MCF 10A (cell line): ENCODE data around the gene TIPARP. TPM values are rescaled to one million over a fixed set of nuclear protein-coding genes. Genes with fewer than 3 reads are reported as not detected.

Experiments
- BruUV-seq: library from RNA; stranded (reverse); fragments of 400-500 nt; replicated peaks from 2 replicates; lab custom pipeline; 2021; lab: Mats Ljungman, UMichigan
- CTCF ChIA-PET: fragments of 300-600 bp; sonication (Branson Sonifier 250); formaldehyde crosslinking; extraction: SDS; loops from one replicate; lab custom pipeline; 2021; ENCODE audit warnings: antibody characterized with exemption, inconsistent platforms; lab: Yijun Ruan, JAX
- POLR2A ChIA-PET: fragments of 300-600, 350-650 bp; sonication (Branson Sonifier 250); formaldehyde crosslinking; extraction: SDS; loops from one replicate; lab custom pipeline; 2020; ENCODE audit warnings: antibody characterized with exemption, inconsistent platforms; lab: Yijun Ruan, JAX
- DNase-seq: peaks from one replicate; pipeline ENCODE4 v3.0.0-alpha.2; 2018; ENCODE audit not compliant: unreplicated experiment
- H3K27ac Mint-ChIP-seq: one replicate; pipeline ENCODE4 v1.8.0; 2022; ENCODE audit warnings: mild to moderate bottlenecking, low read depth, mixed read lengths; ENCODE audit not compliant: unreplicated experiment
- H3K27me3 Mint-ChIP-seq: one replicate; pipeline ENCODE4 v1.8.0; 2022; ENCODE audit warnings: mixed read lengths; ENCODE audit not compliant: insufficient read depth, unreplicated experiment
- H3K36me3 Mint-ChIP-seq: one replicate; pipeline ENCODE4 v1.8.0; 2022; ENCODE audit warnings: mild to moderate bottlenecking, moderate library complexity, mixed read lengths; ENCODE audit not compliant: insufficient read depth, unreplicated experiment
- H3K4me1 Mint-ChIP-seq: one replicate; pipeline ENCODE4 v1.8.0; 2022; ENCODE audit warnings: mixed read lengths; ENCODE audit not compliant: insufficient read depth, unreplicated experiment
- H3K4me3 Mint-ChIP-seq: one replicate; pipeline ENCODE4 v1.8.0; 2022; ENCODE audit warnings: mild to moderate bottlenecking, moderate library complexity, mixed read lengths; ENCODE audit not compliant: unreplicated experiment
- H3K9me3 Mint-ChIP-seq: one replicate; pipeline ENCODE4 v1.8.0; 2022; ENCODE audit warnings: mixed read lengths; ENCODE audit not compliant: unreplicated experiment
- CTCF ChIP-seq: fragments of 200-600 bp; IDR thresholded peaks from one replicate; pipeline ENCODE4 v1.8.0; 2022; ENCODE audit warnings: antibody characterized with exemption, mild to moderate bottlenecking; ENCODE audit not compliant: unreplicated experiment
- intact Hi-C: fragments of 100-400 bp; cut with micrococcal nuclease; formaldehyde crosslinking; loops from 2 replicates; pipeline ENCODE4 v1.14.1; 2022
- total RNA-seq: library from RNA; stranded (reverse); gene quantifications from 2 replicates; pipeline ENCODE4 v1.2.3, GENCODE V29; 2022

The TIPARP gene
- total RNA-seq, 1 experiment from 2014 or later, result 50.0 TPM

GRCh38 chr3:156670652-156671051, 3.7 kb upstream of the TIPARP start:
- BruUV-seq, result no TSS peak
- H3K27ac Mint-ChIP-seq, result no peak overlapping the region
- H3K36me3 Mint-ChIP-seq, result peaks cover 5% of the 10 kb centered on the region
- DNase-seq, result no peak
- ChIA-PET CTCF (interaction anchor here (0.6 to 12.5 kb wide), 6 partner anchors 121 to 467 kb away, joined by 3 to 184 read pairs (median 3); no protein-coding TSS in a partner anchor), POLR2A (interaction anchor here (0.8 to 11.7 kb wide), 3 partner anchors 104 to 411 kb away, joined by 4 to 157 read pairs (median 4); partner anchors contain the start of gene SSR3)
- TF ChIP-seq CTCF, result no peak
- no peaks in the 10 kb centered on the region for H3K9me3 Mint-ChIP-seq
- H3K27me3 Mint-ChIP-seq, result no peaks in the 10 kb centered on the region
- no peak overlapping the region for H3K4me3 Mint-ChIP-seq
- peaks cover 5% of the 10 kb centered on the region for H3K4me1 Mint-ChIP-seq
- intact Hi-C loops, result loop anchor here (5.0 kb wide), 1 partner anchor 133 kb away; no protein-coding TSS in a partner anchor

GRCh38 chr3:156673732-156674045, 701 bp upstream of the TIPARP start:
- H3K36me3 Mint-ChIP-seq, result peaks cover 36% of the 10 kb centered on the region
- H3K27ac Mint-ChIP-seq, result peak overlapping the region; percentile 76
- BruUV-seq, result TSS peak; percentile 14
- CTCF ChIA-PET, result interaction anchor here (0.5 to 12.5 kb wide), 41 partner anchors 8 to 846 kb away, joined by 3 to 184 read pairs (median 3); partner anchors contain the start of gene SSR3
- H3K27me3 Mint-ChIP-seq, result no peaks in the 10 kb centered on the region
- DNase-seq, result no peak
- no peaks in the 10 kb centered on the region for H3K9me3 Mint-ChIP-seq
- H3K4me1 Mint-ChIP-seq, result peaks cover 19% of the 10 kb centered on the region
- TF ChIP-seq CTCF, result no peak
- POLR2A ChIA-PET, result interaction anchor here (0.6 to 11.7 kb wide), 28 partner anchors 9 to 501 kb away, joined by 3 to 157 read pairs (median 9); partner anchors contain the start of genes CCNL1, LEKR1 and SSR3
- H3K4me3 Mint-ChIP-seq, result peak overlapping the region; percentile 79
- intact Hi-C loops, result loop anchor here (1.0 to 5.0 kb wide), 6 partner anchors 118 to 523 kb away; partner anchors contain the start of genes LEKR1 and SSR3

- DNase-seq, result peak; percentile 43
- intact Hi-C loops, result loop anchor here (1.0 to 5.0 kb wide), 7 partner anchors 120 to 524 kb away; partner anchors contain the start of genes LEKR1 and SSR3
- peak; percentile 37 for TF ChIP-seq CTCF
- H3K27ac Mint-ChIP-seq, result peak overlapping the region; percentile 89
- peak overlapping the region; percentile 79 for H3K4me3 Mint-ChIP-seq
- no peaks in the 10 kb centered on the region for H3K9me3 Mint-ChIP-seq
- peaks cover 51% of the 10 kb centered on the region for H3K36me3 Mint-ChIP-seq
- CTCF ChIA-PET, result interaction anchor here (0.6 to 12.5 kb wide), 17 partner anchors 11 to 1733 kb away, joined by 3 to 184 read pairs (median 3); partner anchors contain the start of gene SSR3
- POLR2A ChIA-PET, result interaction anchor here (0.5 to 11.7 kb wide), 43 partner anchors 8 to 1860 kb away, joined by 3 to 157 read pairs (median 6); partner anchors contain the start of genes CCNL1, LEKR1 and SSR3
- H3K4me1 Mint-ChIP-seq, result peaks cover 26% of the 10 kb centered on the region
- no peaks in the 10 kb centered on the region for H3K27me3 Mint-ChIP-seq
- TSS peak; percentile 32 for BruUV-seq
Observed at GRCh38 chr3:156674911-156675829, 780 bp downstream of the TIPARP start.
